Prostate gland (tissue), 2 donors: ENCODE measurements around the gene ABCA13. TPM values are rescaled to one million over a fixed set of nuclear protein-coding genes. Genes with fewer than 3 reads are reported as not detected.

Experiments used
- DNase-seq: peaks from one replicate; pipeline ENCODE4 v3.0.0-alpha.2; 2019; ENCODE audit warnings: low spot score
- H3K27ac ChIP-seq, 2 donors: fragments of 200-600 bp; sonication (generic); 2 replicates each; pipeline ENCODE4 v1.5.1; 2017 to 2019
- H3K27me3 ChIP-seq: fragments of 200-600 bp; sonication (generic); replicated peaks from 2 replicates; pipeline ENCODE4 v1.5.1; 2019; ENCODE audit not compliant: insufficient read depth
- H3K36me3 ChIP-seq, 2 donors: fragments of 200-600 bp; sonication (generic); 1 replicate in 1 of 2; 2 replicates in 1 of 2; pipeline versions ENCODE4 v1.5.1 to v1.8.1; 2017 to 2019
- H3K4me1 ChIP-seq: fragments of 200-600 bp; sonication (generic); replicated peaks from 2 replicates; pipeline ENCODE4 v1.5.1; 2019
- H3K4me3 ChIP-seq, 2 donors: fragments of 200-600 bp; sonication (generic); 2 replicates each; pipeline ENCODE4 v1.5.1; 2017 to 2019
- H3K9me3 ChIP-seq: fragments of 200-600 bp; sonication (generic); 2 replicates; pipeline ENCODE4 v1.5.1; 2017
- POLR2A ChIP-seq: fragments of 450-650 bp; IDR thresholded peaks from one replicate; pipeline ENCODE4 v1.6.1; 2016; ENCODE audit warnings: antibody characterized with exemption, mild to moderate bottlenecking
- POLR2AphosphoS5 ChIP-seq: sonication (generic); formaldehyde crosslinking; IDR thresholded peaks from one replicate; pipeline ENCODE4 v1.6.1; 2017; ENCODE audit warnings: antibody characterized with exemption
- whole genome bisulfite sequencing: methylation state at CpG from one replicate; pipeline ENCODE4 v1.1.5; 2018; 5-methylcytosine and 5-hydroxymethylcytosine counted together
- intact Hi-C: fragments of 100-400 bp; cut with DNase I; formaldehyde crosslinking; loops from one replicate; pipeline ENCODE4 v1.14.2; 2022
- total RNA-seq, 2 donors: library from RNA; depleted of rRNA; stranded (reverse); fragments of >200 nt; gene quantifications; one replicate each; pipeline ENCODE4 v1.1.0, GENCODE V29; 2016
- TF ChIP-seq, protein P1 (sequence below), 4 experiments: fragments of 200-600 bp in 2 of 4; fragments of 450-650 bp in 2 of 4; sonication (generic) in 2 of 4; IDR thresholded peaks; 1 replicate in 3 of 4; 2 replicates in 1 of 4; pipeline ENCODE4 v1.5.1; 2016 to 2019; ENCODE audit warnings: antibody characterized with exemption in 4 of 4, mild to moderate bottlenecking in 2 of 4, moderate library complexity in 2 of 4

The ABCA13 gene
- total RNA-seq, 2 donors from 2014 or later: 0.14 to 3.5 TPM

DNA sequence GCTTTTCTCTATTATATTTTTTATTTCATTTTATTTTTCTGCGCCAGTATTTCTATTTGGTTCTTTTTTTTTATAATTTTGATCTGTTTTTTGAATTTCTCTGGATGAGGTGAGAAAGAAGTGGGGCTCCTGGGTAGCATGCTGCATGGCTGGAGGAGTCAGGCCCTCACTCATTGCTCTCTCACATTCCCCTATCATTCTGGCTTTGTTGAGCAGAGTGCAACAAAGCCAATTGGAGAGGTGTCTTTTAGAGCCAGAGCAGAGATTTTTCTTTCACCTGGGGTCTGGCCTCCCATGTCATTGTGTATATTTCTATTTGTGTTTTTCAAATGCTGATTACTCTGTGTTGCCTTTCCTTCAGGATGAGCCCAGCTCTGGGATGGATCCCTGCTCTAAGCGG lies 423.1 kb downstream of the ABCA13 start:
- H3K27me3 ChIP-seq: no peaks in the 10 kb centered on the region
- no peaks in the 10 kb centered on the region for H3K9me3 ChIP-seq
- H3K36me3 ChIP-seq: no peaks in the 10 kb centered on the region
- WGBS: 95% methylated on average over 2 of the region's 2 CpGs
- intact Hi-C loops: no loop called here
- H3K27ac ChIP-seq: no peak overlapping the region
- TF ChIP-seq POLR2A (no peak), POLR2AphosphoS5 (no peak)
- TF ChIP-seq, protein P1, sequence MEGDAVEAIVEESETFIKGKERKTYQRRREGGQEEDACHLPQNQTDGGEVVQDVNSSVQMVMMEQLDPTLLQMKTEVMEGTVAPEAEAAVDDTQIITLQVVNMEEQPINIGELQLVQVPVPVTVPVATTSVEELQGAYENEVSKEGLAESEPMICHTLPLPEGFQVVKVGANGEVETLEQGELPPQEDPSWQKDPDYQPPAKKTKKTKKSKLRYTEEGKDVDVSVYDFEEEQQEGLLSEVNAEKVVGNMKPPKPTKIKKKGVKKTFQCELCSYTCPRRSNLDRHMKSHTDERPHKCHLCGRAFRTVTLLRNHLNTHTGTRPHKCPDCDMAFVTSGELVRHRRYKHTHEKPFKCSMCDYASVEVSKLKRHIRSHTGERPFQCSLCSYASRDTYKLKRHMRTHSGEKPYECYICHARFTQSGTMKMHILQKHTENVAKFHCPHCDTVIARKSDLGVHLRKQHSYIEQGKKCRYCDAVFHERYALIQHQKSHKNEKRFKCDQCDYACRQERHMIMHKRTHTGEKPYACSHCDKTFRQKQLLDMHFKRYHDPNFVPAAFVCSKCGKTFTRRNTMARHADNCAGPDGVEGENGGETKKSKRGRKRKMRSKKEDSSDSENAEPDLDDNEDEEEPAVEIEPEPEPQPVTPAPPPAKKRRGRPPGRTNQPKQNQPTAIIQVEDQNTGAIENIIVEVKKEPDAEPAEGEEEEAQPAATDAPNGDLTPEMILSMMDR (IDR thresholded peaks at IDR 0.05): no peak
- no peak overlapping the region for H3K4me3 ChIP-seq
- no peaks in the 10 kb centered on the region for H3K4me1 ChIP-seq
- DNase-seq: no peak

DNA sequence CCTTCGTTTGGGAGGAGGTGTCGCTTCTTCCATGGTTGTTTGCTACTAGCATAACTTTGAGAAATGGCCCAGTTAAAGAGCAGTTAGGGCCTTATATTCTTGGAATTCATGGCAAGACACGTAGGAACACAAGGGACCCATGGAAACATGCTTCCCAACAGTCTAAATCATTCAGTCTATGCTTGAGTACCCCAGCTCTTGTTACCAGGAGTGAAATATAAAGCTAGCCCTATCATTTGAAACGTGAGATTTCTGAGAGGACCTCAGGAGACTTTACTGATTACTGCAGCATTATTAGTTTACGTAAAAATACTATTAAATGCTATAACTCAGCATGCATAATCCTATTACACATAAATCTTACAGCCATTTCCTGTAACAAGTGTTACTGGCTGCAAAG lies 424.5 kb downstream of the ABCA13 start:
- Histone ChIP-seq H3K27me3 (no peaks in the 10 kb centered on the region), H3K36me3 (no peaks in the 10 kb centered on the region), H3K4me3 (no peak overlapping the region), H3K4me1 (no peaks in the 10 kb centered on the region), H3K27ac (no peak overlapping the region), H3K9me3 (no peaks in the 10 kb centered on the region)
- no peak for TF ChIP-seq POLR2AphosphoS5
- TF ChIP-seq, protein P1 (IDR thresholded peaks at IDR 0.05): no peak
- TF ChIP-seq POLR2A: no peak
- intact Hi-C loops: no loop called here
- 47% methylated on average over 5 of the region's 5 CpGs for WGBS
- DNase-seq: no peak

DNA sequence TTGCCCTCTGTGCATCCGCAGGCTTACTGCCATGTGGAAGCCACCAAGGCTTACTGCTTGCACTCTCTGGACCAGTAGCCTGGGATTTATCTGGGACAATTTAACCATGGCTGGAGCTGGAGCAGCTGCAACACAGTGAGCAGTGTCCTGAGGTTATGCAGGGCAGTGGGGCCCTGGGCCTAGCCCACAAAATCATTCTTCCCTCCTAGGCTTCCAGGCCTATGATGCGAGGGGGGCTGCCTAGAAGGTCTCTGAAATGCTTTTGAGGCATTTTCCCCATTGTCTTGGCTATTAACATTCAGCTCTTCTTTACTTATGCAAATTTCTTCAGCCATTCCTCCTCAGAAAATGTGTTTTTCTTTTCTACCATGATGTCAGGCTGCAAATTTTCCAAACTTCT lies 439.4 kb downstream of the ABCA13 start:
- Histone ChIP-seq H3K4me1 (no peaks in the 10 kb centered on the region), H3K36me3 (no peaks in the 10 kb centered on the region), H3K9me3 (no peaks in the 10 kb centered on the region), H3K27ac (no peak overlapping the region), H3K27me3 (no peaks in the 10 kb centered on the region), H3K4me3 (no peak overlapping the region)
- TF ChIP-seq, protein P1 (IDR thresholded peaks at IDR 0.05): no peak
- TF ChIP-seq POLR2AphosphoS5 (no peak), POLR2A (no peak)
- DNase-seq: no peak
- intact Hi-C loops: no loop called here
- 89% methylated on average over 2 of the region's 2 CpGs for WGBS

DNA sequence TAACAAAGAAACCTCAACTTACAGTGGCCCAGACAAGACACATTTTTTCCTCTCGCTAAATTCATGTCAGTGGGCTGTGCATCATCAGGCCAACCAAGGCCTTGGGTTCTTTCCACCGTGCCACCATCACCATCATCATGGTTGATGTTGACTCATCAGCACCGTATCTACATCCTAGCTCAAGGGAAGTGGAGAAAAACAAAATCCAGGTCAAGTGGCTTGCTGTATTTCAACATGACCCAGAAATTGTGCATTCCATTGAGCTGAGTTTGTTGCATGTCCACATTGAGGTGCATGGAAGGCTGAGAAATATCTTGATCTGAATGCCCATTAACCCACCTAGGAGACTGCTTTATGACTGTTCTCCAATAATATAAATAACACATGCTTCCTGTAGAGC lies 440.7 kb downstream of the ABCA13 start:
- 94% methylated on average over 3 of the region's 3 CpGs for WGBS
- Histone ChIP-seq H3K4me3 (no peak overlapping the region), H3K4me1 (no peaks in the 10 kb centered on the region), H3K27ac (no peak overlapping the region), H3K36me3 (no peaks in the 10 kb centered on the region), H3K27me3 (no peaks in the 10 kb centered on the region), H3K9me3 (no peaks in the 10 kb centered on the region)
- TF ChIP-seq, protein P1 (IDR thresholded peaks at IDR 0.05): no peak
- no peak for TF ChIP-seq POLR2AphosphoS5
- DNase-seq: no peak
- intact Hi-C loops: no loop called here

DNA sequence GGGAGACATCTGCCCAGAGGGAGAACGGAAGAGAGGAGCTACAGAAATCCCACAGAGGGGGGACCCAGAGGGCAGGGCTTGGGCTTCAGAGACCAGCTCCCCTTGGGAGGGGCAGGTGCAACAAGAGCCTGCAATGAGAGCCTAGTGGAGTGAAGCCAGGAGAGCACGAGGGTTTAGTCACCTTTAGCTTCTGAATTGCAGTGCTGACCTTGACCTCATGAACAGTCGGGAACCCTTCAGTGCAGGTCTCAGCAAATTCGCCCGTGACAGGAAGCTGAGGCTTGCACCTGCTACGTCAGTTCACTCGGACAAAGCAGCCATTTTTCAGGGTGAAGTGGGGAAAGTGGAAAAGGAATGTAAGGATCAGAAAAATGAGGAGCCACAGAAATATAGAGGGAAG lies 446.2 kb downstream of the ABCA13 start:
- no peak for DNase-seq
- no peaks in the 10 kb centered on the region for H3K36me3 ChIP-seq
- 74% methylated on average over 7 of the region's 7 CpGs for WGBS
- no peaks in the 10 kb centered on the region for H3K4me1 ChIP-seq
- no peaks in the 10 kb centered on the region for H3K9me3 ChIP-seq
- no peak overlapping the region for H3K27ac ChIP-seq
- no peak overlapping the region for H3K4me3 ChIP-seq
- no peaks in the 10 kb centered on the region for H3K27me3 ChIP-seq
- intact Hi-C loops: no loop called here
- TF ChIP-seq POLR2AphosphoS5 (no peak), POLR2A (no peak)
- TF ChIP-seq, protein P1 (IDR thresholded peaks at IDR 0.05): no peak
